ENCODE results near the gene PPM1H. TPM values are rescaled to one million over a fixed set of nuclear protein-coding genes. Genes with fewer than 3 reads are reported as not detected.

PPM1H gene
- total RNA-seq, 1 experiment from 2014 or later = 37.1 TPM

GRCh38 chr12:62913380-62913779, 21.6 kb downstream of the PPM1H start:
- no peak for DNase-seq (ENCODE audit: low spot score)
- ChIA-PET CTCF (interaction anchor here (1.0 kb wide), 1 partner anchor 156 kb away, joined by 4 read pairs; no protein-coding TSS in a partner anchor), POLR2A (interaction anchor here (1.0 kb wide), 1 partner anchor 20 kb away, joined by 3 read pairs; no protein-coding TSS in a partner anchor)
- Mint-ChIP-seq H3K4me3 (no peak overlapping the region), H3K27me3 (ENCODE audit: low read depth) (no peaks in the 10 kb centered on the region), H3K27ac (no peak overlapping the region), H3K36me3 (no peaks in the 10 kb centered on the region), H3K4me1 (peaks cover 78% of the 10 kb centered on the region), H3K9me3 (no peaks in the 10 kb centered on the region)
- no peak for ATAC-seq
- TF ChIP-seq NR3C1 (CRISPR knock-in tag; conservative IDR thresholded peaks at IDR 0.05; ENCODE audit: low read depth) (no peak), MAX (CRISPR knock-in tag; IDR thresholded peaks at IDR 0.05) (no peak), ZNF512 (CRISPR knock-in tag; IDR thresholded peaks at IDR 0.05; ENCODE audit: borderline replicate concordance) (no peak), SP1 (CRISPR knock-in tag; conservative IDR thresholded peaks at IDR 0.05) (no peak), AR (CRISPR knock-in tag; IDR thresholded peaks at IDR 0.05) (no peak), NR1H2 (CRISPR knock-in tag; IDR thresholded peaks at IDR 0.05) (no peak), ZNF232 (CRISPR knock-in tag; IDR thresholded peaks at IDR 0.05) (no peak), CBFB (CRISPR knock-in tag; IDR thresholded peaks at IDR 0.05; ENCODE audit: low read depth) (no peak), HMGA2 (CRISPR knock-in tag; IDR thresholded peaks at IDR 0.05) (no peak), ELF4 (CRISPR knock-in tag; IDR thresholded peaks at IDR 0.05; ENCODE audit: low read depth) (no peak), SMAD3 (CRISPR knock-in tag; IDR thresholded peaks at IDR 0.05; ENCODE audit: borderline replicate concordance) (no peak), CREM (CRISPR knock-in tag; IDR thresholded peaks at IDR 0.05) (no peak), ZNF317 (CRISPR knock-in tag; IDR thresholded peaks at IDR 0.05; ENCODE audit: borderline replicate concordance, low read depth) (no peak), ZNF425 (CRISPR knock-in tag; conservative IDR thresholded peaks at IDR 0.05) (no peak), PRDM15 (CRISPR knock-in tag; IDR thresholded peaks at IDR 0.05) (no peak), NFE2L1 (CRISPR knock-in tag; IDR thresholded peaks at IDR 0.05) (no peak), ZMAT4 (CRISPR knock-in tag; IDR thresholded peaks at IDR 0.05) (no peak), AFF4 (CRISPR knock-in tag; IDR thresholded peaks at IDR 0.05; ENCODE audit: borderline replicate concordance) (no peak), E2F5 (CRISPR knock-in tag; IDR thresholded peaks at IDR 0.05) (no peak), ERG (CRISPR knock-in tag; IDR thresholded peaks at IDR 0.05) (no peak)

Measured in WTC11 (cell line).